GM12864 (cell line): ENCODE data around the gene NOP10.

Source experiments
- DNase-seq: peaks from one replicate; pipeline ENCODE4 v3.0.0-alpha.2; 2011; ENCODE audit warnings: low read depth
- H3K4me3 ChIP-seq: 2 replicates; pipeline ENCODE4 v1.5.1; 2011; ENCODE audit warnings: mild to moderate bottlenecking, low read depth, low read length, control low read depth
- TF ChIP-seq, protein P1 (sequence below): IDR thresholded peaks from 2 replicates; pipeline ENCODE4 v1.5.1; 2011; ENCODE audit warnings: low read depth, mild to moderate bottlenecking, moderate library complexity, low read length, control low read depth, inconsistent platforms; ENCODE audit errors: missing control alignments

NOP10 gene

DNA sequence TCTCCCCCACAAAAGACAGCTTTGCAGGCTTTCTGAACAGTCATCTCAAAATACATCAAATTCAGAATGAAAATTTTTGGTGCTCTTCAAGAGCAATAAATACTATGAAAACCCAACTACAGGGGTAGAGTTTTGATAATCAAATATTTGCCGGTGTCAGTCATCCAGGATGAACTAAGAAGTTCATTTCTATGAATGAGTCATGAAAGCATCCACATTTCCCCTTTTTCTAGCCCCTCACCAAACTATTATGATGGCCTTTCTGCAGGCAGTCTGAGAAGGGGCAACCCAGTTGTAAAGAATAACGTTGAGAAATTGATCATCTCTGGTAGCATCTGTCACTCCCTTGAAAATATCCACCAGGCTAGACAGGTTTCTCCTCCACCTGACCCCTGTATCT, 27.2 kb upstream of the NOP10 start:
- TF ChIP-seq, protein P1, sequence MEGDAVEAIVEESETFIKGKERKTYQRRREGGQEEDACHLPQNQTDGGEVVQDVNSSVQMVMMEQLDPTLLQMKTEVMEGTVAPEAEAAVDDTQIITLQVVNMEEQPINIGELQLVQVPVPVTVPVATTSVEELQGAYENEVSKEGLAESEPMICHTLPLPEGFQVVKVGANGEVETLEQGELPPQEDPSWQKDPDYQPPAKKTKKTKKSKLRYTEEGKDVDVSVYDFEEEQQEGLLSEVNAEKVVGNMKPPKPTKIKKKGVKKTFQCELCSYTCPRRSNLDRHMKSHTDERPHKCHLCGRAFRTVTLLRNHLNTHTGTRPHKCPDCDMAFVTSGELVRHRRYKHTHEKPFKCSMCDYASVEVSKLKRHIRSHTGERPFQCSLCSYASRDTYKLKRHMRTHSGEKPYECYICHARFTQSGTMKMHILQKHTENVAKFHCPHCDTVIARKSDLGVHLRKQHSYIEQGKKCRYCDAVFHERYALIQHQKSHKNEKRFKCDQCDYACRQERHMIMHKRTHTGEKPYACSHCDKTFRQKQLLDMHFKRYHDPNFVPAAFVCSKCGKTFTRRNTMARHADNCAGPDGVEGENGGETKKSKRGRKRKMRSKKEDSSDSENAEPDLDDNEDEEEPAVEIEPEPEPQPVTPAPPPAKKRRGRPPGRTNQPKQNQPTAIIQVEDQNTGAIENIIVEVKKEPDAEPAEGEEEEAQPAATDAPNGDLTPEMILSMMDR: no peak
- no peak for DNase-seq
- no peak overlapping the region for H3K4me3 ChIP-seq

DNA sequence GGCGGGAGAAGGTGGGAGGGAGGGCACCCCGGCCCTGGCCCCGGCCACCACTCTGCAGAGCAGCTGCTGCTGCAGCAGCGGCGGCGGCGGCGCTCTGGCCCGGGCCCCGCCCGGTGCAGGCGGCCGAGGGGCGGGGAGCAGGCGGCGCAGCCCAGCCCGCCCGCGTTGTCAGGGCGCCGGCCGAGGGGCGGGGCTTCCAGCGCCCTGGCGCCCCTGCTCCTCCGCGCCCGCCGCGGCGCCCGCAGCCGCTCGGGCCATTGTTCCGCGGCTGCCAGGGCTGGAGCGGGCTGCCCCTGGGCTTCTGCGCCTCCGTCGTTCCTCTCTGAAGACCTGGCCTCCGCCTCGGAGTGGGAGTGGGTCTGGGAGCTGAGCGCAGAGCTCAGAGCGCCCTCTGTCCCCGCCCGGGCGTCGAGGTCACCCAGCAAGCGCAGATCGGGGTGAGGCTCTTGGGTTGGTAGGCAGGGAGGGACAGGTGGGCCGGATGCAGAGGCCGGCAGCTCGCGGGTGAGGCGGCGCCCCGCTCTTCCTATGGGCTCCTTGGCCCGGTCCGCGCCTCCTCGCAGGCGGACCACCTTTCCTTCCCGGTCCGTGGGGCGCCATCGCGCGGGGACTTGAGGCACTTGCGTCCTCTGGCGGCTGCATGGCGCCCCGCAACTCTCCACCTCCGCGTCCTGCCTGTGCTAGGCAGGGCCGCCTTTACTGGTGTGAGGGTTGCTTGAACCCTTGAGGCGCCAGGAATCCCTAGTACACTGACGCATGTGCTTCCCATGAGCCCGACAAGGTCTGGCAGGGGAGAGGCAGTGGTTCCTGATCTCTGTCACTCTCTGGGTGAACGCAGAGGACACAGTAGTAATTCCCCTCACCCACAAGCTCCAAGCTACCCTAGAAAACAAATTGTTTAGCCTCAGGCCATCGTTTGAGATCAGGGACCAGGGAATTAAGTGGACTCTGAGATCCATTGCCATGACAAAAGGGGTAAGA, 24.5 kb upstream of the NOP10 start, which contains the start of gene LPCAT4:
Gene LPCAT4 (minus strand): TSS at position 96 of the 981 bp plus-strand sequence. CDS start 96 bp downstream, outside the sequence.
- peak within 1 kb of the TSS; percentile 88 for H3K4me3 ChIP-seq
- TF ChIP-seq, protein P1: peak; percentile 93
- DNase-seq: peak; percentile 77

DNA sequence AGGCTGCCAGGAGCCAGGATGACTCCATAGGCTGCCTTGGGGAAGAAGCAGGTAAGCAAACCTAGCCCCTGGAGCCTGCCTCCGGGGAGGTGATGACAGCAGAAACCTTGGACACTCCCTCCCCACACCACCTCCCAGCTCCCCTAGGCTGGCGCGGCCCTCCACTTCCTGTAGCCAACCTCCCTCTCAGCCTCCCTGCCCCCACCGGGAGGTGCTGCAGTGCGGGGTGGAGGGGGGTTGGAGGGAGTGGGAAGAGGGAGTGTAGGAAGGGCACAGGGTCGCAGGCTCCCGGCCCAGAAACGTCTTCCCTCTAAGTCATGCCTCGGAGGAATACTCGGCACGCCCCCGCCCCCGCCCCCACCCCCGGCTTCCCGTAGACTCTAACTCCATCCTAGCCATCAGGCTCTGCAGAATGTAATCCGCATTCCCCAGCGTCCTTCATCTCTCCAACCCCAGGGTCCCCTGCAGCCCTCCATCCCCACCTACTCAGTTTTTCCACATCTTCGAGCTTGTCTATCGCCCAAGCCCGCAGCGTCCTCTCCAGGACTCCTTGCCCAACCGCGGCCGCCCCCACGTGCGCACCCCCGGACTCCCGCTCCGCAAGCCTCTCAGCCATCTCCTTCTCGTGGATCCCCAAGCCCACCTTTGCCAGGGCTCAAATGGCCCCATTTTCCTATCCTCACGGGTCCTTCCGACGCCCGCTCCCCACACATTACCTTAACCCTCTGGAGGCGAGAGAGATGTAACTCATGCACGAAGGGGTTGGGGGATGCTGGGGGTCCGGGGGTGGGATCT, 23.5 kb upstream of the NOP10 start:
- DNase-seq: no peak
- TF ChIP-seq, protein P1: no peak
- peak overlapping the region; percentile 88 for H3K4me3 ChIP-seq

DNA sequence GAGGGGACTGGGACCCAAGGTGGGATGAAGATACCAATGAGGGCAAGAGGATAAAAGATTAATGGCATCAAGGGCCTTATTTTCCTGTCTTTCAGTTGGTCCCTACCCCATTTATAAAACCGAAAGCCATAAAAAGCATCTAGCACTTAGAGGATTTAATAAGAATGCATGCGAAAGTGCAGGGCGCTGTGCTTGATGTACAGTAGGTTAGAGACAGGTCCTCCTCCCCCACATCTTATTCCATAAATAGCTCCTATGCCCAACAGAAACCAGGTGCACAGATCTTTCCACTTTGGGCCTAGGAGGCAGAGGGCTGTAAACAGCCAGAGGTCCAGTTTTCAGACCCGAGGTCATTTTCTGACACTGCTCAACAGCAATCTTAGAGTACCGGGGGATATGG, 22.9 kb upstream of the NOP10 start:
- TF ChIP-seq, protein P1: no peak
- peak overlapping the region; percentile 88 for H3K4me3 ChIP-seq
- no peak for DNase-seq

DNA sequence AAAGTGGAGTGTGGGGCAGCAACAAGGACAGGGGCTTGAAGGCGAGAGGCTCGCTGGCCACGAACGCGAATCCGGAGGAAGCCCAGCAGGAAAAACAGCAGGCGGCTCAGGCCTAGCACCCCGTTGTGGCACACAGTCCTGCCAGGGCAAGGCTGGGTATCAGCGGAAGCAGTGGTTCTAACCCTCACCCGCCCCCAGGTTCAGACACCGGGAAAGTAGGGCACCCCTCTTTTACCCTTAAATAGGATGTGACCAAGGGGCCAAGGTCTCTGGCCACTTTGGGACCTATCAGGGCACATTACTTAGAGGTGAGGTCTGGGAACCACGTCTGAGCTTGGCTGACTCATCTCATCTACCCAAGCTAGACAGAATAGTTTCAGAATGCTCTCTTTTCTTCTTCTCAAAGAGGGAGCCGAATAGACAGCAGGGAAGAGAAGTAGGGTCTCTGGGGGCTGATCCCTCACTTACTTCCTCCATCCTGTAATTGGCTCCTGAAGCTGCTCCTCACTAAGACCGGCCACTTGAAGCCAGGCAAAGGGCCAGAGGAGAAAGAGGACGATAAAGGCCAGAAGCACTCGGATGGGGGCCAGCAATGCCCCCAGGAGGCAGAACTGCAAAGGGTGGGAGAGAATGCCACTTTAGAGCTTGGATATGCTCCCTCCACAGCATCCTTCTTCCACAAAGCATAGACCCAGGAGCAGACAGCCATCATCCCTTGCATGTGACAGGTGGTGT, 22.3 kb upstream of the NOP10 start:
- peak overlapping the region; percentile 88 for H3K4me3 ChIP-seq
- TF ChIP-seq, protein P1: no peak
- DNase-seq: no peak

DNA sequence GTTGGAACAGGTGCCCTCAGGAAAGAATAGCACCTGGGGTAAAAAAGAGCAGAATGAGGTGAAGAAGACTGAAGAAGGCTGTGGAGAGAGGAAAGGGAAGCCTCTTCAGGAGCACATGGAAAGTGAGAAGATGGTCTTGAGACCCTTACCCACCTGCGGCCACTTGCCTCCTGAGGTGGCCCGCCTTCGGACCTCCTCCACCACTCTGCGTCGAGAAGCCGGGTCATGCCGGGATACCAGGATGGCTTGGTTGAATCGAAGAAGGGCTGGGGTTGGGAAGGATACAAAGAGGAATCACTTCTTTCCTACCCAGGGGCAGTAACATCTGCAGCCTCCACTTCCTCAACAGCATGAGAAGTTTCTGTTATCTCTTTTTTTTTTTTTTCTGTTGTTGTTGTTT, 21.1 kb upstream of the NOP10 start:
- TF ChIP-seq, protein P1: no peak
- H3K4me3 ChIP-seq: no peak overlapping the region
- no peak for DNase-seq
